GM12878 (cell line): ENCODE measurements around the gene KIF11. TPM values are rescaled to one million over a fixed set of nuclear protein-coding genes. Genes with fewer than 3 reads are reported as not detected.

ENCODE experiments used
- BHLHE40 ChIP-seq, 2 experiments: fragments of 450-650 bp in 1 of 2; IDR thresholded peaks; 2 replicates each; pipeline ENCODE4 v1.6.1; 2011 to 2017; ENCODE audit warnings: low read depth in 2 of 2, borderline replicate concordance in 1 of 2, improper control_type of control experiment in 1 of 2, low read length in 1 of 2, mild to moderate bottlenecking in 1 of 2
- CBX3 ChIP-seq: fragments of 200-600 bp; sonication (generic); IDR thresholded peaks from 2 replicates; pipeline ENCODE4 v1.6.1; 2016; ENCODE audit warnings: low read depth, borderline replicate concordance
- EZH2 ChIP-seq: IDR thresholded peaks from 2 replicates; pipeline ENCODE4 v1.6.1; 2012; ENCODE audit warnings: low read depth, mild to moderate bottlenecking, control low read depth, inconsistent platforms, low read length, borderline replicate concordance; ENCODE audit not compliant: control insufficient read depth
- HDGF ChIP-seq: fragments of 450-650 bp; IDR thresholded peaks from 2 replicates; pipeline ENCODE4 v1.6.1; 2016; ENCODE audit warnings: antibody characterized with exemption
- IKZF1 ChIP-seq: fragments of 450-650 bp; conservative IDR thresholded peaks from 2 replicates; pipeline ENCODE4 v1.6.1; 2017; ENCODE audit warnings: antibody characterized with exemption, mild to moderate bottlenecking
- MTA2 ChIP-seq: fragments of 450-650 bp; IDR thresholded peaks from 2 replicates; pipeline ENCODE4 v1.6.1; 2016; ENCODE audit warnings: low read depth, mild to moderate bottlenecking, moderate library complexity
- NFXL1 ChIP-seq: fragments of 450-650 bp; IDR thresholded peaks from 2 replicates; pipeline ENCODE4 v1.6.1; 2017; ENCODE audit warnings: antibody characterized with exemption, mild to moderate bottlenecking, borderline replicate concordance
- RELA ChIP-seq: fragments of 450-650 bp; IDR thresholded peaks from 2 replicates; pipeline ENCODE4 v1.8.0; 2014; ENCODE audit warnings: borderline replicate concordance; ENCODE audit not compliant: partially characterized antibody
- SMAD1 ChIP-seq: fragments of 450-650 bp; IDR thresholded peaks from 2 replicates; pipeline ENCODE4 v1.6.1; 2018; ENCODE audit warnings: mild to moderate bottlenecking, low read depth; ENCODE audit not compliant: partially characterized antibody
- SP1 ChIP-seq: IDR thresholded peaks from one replicate; pipeline ENCODE4 v1.6.1; 2011; ENCODE audit warnings: low read depth, low read length
- STAT3 ChIP-seq: IDR thresholded peaks from 2 replicates; pipeline ENCODE4 v1.6.1; 2011; ENCODE audit warnings: low read depth, low read length, improper control_type of control experiment
- SUZ12 ChIP-seq: fragments of 200-600 bp; sonication (generic); IDR thresholded peaks from one replicate; pipeline ENCODE4 v1.6.1; 2018; ENCODE audit warnings: antibody characterized with exemption, mild to moderate bottlenecking; ENCODE audit not compliant: unreplicated experiment
- TCF12 ChIP-seq: IDR thresholded peaks from 2 replicates; pipeline ENCODE4 v1.6.1; 2011; ENCODE audit warnings: low read depth, mild to moderate bottlenecking, low read length
- TCF3 ChIP-seq: IDR thresholded peaks from 2 replicates; pipeline ENCODE4 v1.6.1; 2012; ENCODE audit warnings: low read depth, mild to moderate bottlenecking, low read length, borderline replicate concordance; ENCODE audit not compliant: insufficient read depth
- ZNF274 ChIP-seq: IDR thresholded peaks from one replicate; pipeline ENCODE4 v1.8.0; 2011; ENCODE audit not compliant: insufficient read length, insufficient read depth
- ZNF384 ChIP-seq: IDR thresholded peaks from 2 replicates; pipeline ENCODE4 v1.6.1; 2012; ENCODE audit warnings: low read depth, mild to moderate bottlenecking, low read length, improper control_type of control experiment, borderline replicate concordance
- polyA plus RNA-seq, 11 experiments: library from polyadenylated mRNA; depleted of rRNA in 4 of 11; unstranded in 6 of 11; stranded (reverse) in 5 of 11; fragments of >200 nt; fragmentation: Nextera tagmentation in 4 of 11; fragmentation: Illumina TruSeq in 1 of 11; extraction: Ambion mirVana in 4 of 11; extraction: Trizol in 1 of 11; gene quantifications; 1 replicate in 1 of 11; 2 replicates in 10 of 11; pipeline versions ENCODE4 v1.2.1 to v1.2.3, GENCODE V29; 2011 to 2016; ENCODE audit warnings: inconsistent platforms in 2 of 11, missing spikeins in 2 of 11, low read depth in 1 of 11
- total RNA-seq, 4 experiments: library from RNA; depleted of rRNA in 3 of 4; stranded (reverse); fragments of >200 nt in 3 of 4; fragmentation: Illumina TruSeq in 1 of 4; extraction: Trizol in 1 of 4; gene quantifications; 2 replicates each; pipeline versions ENCODE4 v1.2.1 to v1.2.3, GENCODE V29; 2013 to 2021
- TF ChIP-seq, protein P1 (sequence below): IDR thresholded peaks from 2 replicates; pipeline ENCODE4 v1.6.1; 2012; ENCODE audit warnings: improper control_type of control experiment, low read depth, low read length; ENCODE audit not compliant: insufficient replicate concordance
- TF ChIP-seq, protein P2 (sequence below), 3 experiments: IDR thresholded peaks in 2 of 3; conservative IDR thresholded peaks in 1 of 3; 2 replicates each; pipeline ENCODE4 v1.5.1; 2011; ENCODE audit warnings: low read depth in 3 of 3, low read length in 3 of 3, mild to moderate bottlenecking in 3 of 3, control low read depth in 2 of 3, moderate library complexity in 2 of 3, inconsistent platforms in 1 of 3, mixed read lengths in 1 of 3; ENCODE audit not compliant: control insufficient read depth in 2 of 3, insufficient read depth in 1 of 3; ENCODE audit errors: extremely low read depth in 1 of 3
- TF ChIP-seq, protein P3 (sequence below): IDR thresholded peaks from 2 replicates; pipeline ENCODE4 v1.6.1; 2012; ENCODE audit warnings: low read depth, low read length, improper control_type of control experiment
- TF ChIP-seq, protein P4 (sequence below): IDR thresholded peaks from 2 replicates; pipeline ENCODE4 v1.6.1; 2011; ENCODE audit warnings: borderline replicate concordance, low read depth, mild to moderate bottlenecking, moderate library complexity, mixed read lengths, low read length; ENCODE audit not compliant: insufficient read depth; ENCODE audit errors: extremely low read length

The KIF11 gene
- total and polyA plus RNA-seq, 10 of the 15 experiments (the other 5 are each of a cell fraction or from before 2014, with no cell fraction given): 14.1 to 79.8 (median 41.9) TPM

DNA sequence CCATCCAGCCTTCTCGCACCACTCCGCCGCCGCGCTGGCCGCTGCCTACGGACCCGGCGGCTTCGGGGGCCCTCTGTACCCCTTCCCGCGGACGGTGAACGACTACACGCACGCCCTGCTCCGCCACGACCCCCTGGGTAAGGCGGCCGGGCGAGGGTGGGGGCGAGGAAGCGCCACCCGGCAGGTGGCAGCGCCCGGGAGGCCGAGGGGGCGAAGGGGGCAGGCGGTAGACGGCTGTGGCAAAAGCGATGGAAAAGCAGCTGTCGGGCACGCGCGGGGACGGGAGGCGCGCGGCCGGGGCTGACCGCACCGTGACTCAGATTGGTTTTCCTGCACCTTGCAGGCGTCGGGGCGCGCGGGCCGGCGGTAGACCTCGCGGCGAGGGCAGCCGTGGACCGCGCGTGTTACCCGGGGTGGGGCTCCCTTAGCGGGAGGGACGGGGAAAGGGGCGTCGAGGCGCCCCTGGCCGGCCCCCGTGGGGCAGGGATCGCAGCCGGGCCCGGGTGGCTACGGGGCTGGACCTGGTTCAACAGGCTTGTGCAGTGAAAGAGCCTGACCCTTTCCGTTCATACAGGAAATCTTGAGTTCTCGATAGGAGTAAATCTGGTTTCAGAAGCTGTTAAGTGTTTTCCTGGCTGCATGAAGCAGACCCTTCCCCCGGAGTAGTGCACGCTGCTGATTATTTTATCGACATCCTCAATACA is 97.4 kb downstream of the KIF11 start (continued):
- TF ChIP-seq, protein P1, sequence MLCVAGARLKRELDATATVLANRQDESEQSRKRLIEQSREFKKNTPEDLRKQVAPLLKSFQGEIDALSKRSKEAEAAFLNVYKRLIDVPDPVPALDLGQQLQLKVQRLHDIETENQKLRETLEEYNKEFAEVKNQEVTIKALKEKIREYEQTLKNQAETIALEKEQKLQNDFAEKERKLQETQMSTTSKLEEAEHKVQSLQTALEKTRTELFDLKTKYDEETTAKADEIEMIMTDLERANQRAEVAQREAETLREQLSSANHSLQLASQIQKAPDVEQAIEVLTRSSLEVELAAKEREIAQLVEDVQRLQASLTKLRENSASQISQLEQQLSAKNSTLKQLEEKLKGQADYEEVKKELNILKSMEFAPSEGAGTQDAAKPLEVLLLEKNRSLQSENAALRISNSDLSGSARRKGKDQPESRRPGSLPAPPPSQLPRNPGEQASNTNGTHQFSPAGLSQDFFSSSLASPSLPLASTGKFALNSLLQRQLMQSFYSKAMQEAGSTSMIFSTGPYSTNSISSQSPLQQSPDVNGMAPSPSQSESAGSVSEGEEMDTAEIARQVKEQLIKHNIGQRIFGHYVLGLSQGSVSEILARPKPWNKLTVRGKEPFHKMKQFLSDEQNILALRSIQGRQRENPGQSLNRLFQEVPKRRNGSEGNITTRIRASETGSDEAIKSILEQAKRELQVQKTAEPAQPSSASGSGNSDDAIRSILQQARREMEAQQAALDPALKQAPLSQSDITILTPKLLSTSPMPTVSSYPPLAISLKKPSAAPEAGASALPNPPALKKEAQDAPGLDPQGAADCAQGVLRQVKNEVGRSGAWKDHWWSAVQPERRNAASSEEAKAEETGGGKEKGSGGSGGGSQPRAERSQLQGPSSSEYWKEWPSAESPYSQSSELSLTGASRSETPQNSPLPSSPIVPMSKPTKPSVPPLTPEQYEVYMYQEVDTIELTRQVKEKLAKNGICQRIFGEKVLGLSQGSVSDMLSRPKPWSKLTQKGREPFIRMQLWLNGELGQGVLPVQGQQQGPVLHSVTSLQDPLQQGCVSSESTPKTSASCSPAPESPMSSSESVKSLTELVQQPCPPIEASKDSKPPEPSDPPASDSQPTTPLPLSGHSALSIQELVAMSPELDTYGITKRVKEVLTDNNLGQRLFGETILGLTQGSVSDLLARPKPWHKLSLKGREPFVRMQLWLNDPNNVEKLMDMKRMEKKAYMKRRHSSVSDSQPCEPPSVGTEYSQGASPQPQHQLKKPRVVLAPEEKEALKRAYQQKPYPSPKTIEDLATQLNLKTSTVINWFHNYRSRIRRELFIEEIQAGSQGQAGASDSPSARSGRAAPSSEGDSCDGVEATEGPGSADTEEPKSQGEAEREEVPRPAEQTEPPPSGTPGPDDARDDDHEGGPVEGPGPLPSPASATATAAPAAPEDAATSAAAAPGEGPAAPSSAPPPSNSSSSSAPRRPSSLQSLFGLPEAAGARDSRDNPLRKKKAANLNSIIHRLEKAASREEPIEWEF: no peak
- TF ChIP-seq TCF3 (no peak), NFXL1 (no peak), ZNF274 (no peak), EZH2 (0 out of 2 replicates have a peak, but pooled peaks have one; percentile 59), IKZF1 (peak; percentile 65; the same call in 1 of the 2 replicates), ZNF384 (no peak), SUZ12 (no peak), MTA2 (no peak), TCF12 (peak; percentile 24; the same call in 1 of the 2 replicates), STAT3 (no peak), RELA (no peak), BHLHE40 (IDR thresholded peaks at IDR 0.05; ENCODE audit: borderline replicate concordance in 1 of 2, low read depth in 2 of 2, low read length in 1 of 2) (peak in 1 of 2 experiments; percentile 63; a peak in 2 of 4 replicates), SMAD1 (no peak), SP1 (no peak), HDGF (no peak), CBX3 (no peak)
- TF ChIP-seq, protein P2, sequence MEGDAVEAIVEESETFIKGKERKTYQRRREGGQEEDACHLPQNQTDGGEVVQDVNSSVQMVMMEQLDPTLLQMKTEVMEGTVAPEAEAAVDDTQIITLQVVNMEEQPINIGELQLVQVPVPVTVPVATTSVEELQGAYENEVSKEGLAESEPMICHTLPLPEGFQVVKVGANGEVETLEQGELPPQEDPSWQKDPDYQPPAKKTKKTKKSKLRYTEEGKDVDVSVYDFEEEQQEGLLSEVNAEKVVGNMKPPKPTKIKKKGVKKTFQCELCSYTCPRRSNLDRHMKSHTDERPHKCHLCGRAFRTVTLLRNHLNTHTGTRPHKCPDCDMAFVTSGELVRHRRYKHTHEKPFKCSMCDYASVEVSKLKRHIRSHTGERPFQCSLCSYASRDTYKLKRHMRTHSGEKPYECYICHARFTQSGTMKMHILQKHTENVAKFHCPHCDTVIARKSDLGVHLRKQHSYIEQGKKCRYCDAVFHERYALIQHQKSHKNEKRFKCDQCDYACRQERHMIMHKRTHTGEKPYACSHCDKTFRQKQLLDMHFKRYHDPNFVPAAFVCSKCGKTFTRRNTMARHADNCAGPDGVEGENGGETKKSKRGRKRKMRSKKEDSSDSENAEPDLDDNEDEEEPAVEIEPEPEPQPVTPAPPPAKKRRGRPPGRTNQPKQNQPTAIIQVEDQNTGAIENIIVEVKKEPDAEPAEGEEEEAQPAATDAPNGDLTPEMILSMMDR (IDR thresholded peaks at IDR 0.05 in 2 of 3, conservative IDR thresholded peaks at IDR 0.05 in 1 of 3; ENCODE audit: control insufficient read depth in 2 of 3, extremely low read depth in 1 of 3, insufficient read depth in 1 of 3, low read depth in 3 of 3, low read length in 3 of 3): no peak
- TF ChIP-seq, protein P3, sequence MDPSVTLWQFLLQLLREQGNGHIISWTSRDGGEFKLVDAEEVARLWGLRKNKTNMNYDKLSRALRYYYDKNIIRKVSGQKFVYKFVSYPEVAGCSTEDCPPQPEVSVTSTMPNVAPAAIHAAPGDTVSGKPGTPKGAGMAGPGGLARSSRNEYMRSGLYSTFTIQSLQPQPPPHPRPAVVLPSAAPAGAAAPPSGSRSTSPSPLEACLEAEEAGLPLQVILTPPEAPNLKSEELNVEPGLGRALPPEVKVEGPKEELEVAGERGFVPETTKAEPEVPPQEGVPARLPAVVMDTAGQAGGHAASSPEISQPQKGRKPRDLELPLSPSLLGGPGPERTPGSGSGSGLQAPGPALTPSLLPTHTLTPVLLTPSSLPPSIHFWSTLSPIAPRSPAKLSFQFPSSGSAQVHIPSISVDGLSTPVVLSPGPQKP: no peak
- TF ChIP-seq, protein P4, sequence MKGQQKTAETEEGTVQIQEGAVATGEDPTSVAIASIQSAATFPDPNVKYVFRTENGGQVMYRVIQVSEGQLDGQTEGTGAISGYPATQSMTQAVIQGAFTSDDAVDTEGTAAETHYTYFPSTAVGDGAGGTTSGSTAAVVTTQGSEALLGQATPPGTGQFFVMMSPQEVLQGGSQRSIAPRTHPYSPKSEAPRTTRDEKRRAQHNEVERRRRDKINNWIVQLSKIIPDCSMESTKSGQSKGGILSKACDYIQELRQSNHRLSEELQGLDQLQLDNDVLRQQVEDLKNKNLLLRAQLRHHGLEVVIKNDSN: no peak
- TF ChIP-seq, all 136 proteins: peak for 5
